ENCODE measurements around the gene ADAMTS9. TPM values are rescaled to one million over a fixed set of nuclear protein-coding genes. Genes with fewer than 3 reads are reported as not detected.
"Not testable (repeated sequence)": the region's sequence is repeated elsewhere in the genome, so short reads cannot be mapped to it uniquely, and the experiment has no call there.

The ADAMTS9 gene
- polyA plus RNA-seq, 2 of the 4 experiments (the other 2 are of a cell fraction): 0.34 to 1.1 TPM

DNA sequence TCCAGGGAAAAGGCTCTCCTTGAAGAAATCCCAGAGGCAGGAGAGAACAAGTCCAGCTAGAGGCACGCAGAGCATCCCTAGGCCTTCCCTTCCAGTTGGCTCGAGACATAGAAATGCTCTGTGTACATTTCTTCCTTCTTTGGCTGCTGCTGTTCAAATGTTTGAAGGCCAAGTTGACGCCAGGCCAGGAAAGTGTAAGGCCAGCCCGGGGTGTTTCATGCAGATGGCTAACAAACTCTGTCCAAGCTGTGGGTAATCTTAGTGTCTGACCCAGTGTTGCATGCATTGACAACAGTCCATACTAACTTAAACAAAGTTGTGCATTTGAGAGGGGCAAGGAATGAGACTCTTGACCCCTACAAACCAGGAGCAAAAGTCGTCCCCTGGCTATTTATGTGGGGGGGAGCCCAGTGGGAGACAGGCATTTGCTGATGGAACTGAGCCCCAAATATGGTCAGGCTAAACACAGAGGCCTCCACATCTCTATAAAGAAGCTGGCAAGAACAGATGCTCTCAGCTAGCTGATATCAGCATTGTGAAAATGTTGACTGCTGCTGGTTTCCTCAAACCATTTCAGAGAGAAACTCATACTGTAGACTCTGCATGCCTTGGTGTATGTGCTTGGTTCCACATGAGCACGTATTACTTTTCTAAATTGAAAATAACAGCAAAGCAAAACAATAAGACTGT is 139.5 kb downstream of the ADAMTS9 start (continued):
- TF ChIP-seq, protein P1, sequence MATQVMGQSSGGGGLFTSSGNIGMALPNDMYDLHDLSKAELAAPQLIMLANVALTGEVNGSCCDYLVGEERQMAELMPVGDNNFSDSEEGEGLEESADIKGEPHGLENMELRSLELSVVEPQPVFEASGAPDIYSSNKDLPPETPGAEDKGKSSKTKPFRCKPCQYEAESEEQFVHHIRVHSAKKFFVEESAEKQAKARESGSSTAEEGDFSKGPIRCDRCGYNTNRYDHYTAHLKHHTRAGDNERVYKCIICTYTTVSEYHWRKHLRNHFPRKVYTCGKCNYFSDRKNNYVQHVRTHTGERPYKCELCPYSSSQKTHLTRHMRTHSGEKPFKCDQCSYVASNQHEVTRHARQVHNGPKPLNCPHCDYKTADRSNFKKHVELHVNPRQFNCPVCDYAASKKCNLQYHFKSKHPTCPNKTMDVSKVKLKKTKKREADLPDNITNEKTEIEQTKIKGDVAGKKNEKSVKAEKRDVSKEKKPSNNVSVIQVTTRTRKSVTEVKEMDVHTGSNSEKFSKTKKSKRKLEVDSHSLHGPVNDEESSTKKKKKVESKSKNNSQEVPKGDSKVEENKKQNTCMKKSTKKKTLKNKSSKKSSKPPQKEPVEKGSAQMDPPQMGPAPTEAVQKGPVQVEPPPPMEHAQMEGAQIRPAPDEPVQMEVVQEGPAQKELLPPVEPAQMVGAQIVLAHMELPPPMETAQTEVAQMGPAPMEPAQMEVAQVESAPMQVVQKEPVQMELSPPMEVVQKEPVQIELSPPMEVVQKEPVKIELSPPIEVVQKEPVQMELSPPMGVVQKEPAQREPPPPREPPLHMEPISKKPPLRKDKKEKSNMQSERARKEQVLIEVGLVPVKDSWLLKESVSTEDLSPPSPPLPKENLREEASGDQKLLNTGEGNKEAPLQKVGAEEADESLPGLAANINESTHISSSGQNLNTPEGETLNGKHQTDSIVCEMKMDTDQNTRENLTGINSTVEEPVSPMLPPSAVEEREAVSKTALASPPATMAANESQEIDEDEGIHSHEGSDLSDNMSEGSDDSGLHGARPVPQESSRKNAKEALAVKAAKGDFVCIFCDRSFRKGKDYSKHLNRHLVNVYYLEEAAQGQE (IDR thresholded peaks at IDR 0.05): no peak
- TF ChIP-seq BHLHE40 (IDR thresholded peaks at IDR 0.05; ENCODE audit: low read depth, low read length) (no peak), SMC3 (IDR thresholded peaks at IDR 0.05) (no peak), CBX2 (IDR thresholded peaks at IDR 0.05; ENCODE audit: borderline replicate concordance, low read depth) (no peak)
- TF ChIP-seq, protein P2, sequence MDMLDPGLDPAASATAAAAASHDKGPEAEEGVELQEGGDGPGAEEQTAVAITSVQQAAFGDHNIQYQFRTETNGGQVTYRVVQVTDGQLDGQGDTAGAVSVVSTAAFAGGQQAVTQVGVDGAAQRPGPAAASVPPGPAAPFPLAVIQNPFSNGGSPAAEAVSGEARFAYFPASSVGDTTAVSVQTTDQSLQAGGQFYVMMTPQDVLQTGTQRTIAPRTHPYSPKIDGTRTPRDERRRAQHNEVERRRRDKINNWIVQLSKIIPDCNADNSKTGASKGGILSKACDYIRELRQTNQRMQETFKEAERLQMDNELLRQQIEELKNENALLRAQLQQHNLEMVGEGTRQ (IDR thresholded peaks at IDR 0.05): no peak

DNA sequence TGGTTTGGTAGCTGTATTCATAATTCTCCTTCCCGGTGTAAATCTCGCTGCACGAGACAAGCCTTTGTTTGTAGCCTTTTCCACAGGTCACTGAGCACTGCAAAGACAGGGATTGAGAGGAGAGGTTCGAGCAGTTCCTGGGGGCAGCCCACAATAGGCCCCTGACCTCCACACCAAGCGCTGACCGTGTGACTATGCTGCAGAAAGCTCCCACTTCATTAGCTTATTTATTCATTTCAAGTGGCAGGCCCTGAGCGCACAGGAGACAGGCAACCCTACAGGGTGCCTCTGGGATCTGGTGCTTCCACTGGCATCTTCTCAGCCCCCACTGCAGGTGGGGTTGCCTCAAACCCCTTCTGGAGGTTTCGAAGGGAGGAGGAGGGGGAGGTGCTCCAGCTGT is 140.9 kb downstream of the ADAMTS9 start:
- 63% methylated on average over 7 of the region's 8 CpGs for WGBS (ENCODE audit: missing lambda C conversion rate)
- H3K4me3 ChIP-seq: no peak overlapping the region
- no peak overlapping the region for H3K4me2 ChIP-seq
- ChIA-PET CTCF (no interaction called here), POLR2A (no interaction called here)
- DNase-seq (ENCODE audit: low read depth in 1 of 2, low spot score in 1 of 2) (no peak), ATAC-seq (no peak), FAIRE-seq (no peak)
- H3K9me3 ChIP-seq: no peaks in the 10 kb centered on the region
- H3K27ac ChIP-seq: no peak overlapping the region
- H3K4me1 ChIP-seq: no peaks in the 10 kb centered on the region
- TF ChIP-seq SREBF2 (IDR thresholded peaks at IDR 0.05): no peak
- TF ChIP-seq, protein P3, sequence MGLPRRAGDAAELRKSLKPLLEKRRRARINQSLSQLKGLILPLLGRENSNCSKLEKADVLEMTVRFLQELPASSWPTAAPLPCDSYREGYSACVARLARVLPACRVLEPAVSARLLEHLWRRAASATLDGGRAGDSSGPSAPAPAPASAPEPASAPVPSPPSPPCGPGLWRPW (IDR thresholded peaks at IDR 0.05): no peak
- TF ChIP-seq POLR2AphosphoS2 (conservative IDR thresholded peaks at IDR 0.05; ENCODE audit: low read length): no peak
- TF ChIP-seq, protein P4, sequence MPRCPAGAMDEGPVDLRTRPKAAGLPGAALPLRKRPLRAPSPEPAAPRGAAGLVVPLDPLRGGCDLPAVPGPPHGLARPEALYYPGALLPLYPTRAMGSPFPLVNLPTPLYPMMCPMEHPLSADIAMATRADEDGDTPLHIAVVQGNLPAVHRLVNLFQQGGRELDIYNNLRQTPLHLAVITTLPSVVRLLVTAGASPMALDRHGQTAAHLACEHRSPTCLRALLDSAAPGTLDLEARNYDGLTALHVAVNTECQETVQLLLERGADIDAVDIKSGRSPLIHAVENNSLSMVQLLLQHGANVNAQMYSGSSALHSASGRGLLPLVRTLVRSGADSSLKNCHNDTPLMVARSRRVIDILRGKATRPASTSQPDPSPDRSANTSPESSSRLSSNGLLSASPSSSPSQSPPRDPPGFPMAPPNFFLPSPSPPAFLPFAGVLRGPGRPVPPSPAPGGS (IDR thresholded peaks at IDR 0.05): no peak
- TF ChIP-seq RCOR1 (IDR thresholded peaks at IDR 0.05; ENCODE audit: low read depth, low read length): no peak
- no peak for TF ChIP-seq CHD4 (IDR thresholded peaks at IDR 0.05; ENCODE audit: borderline replicate concordance)
- TF ChIP-seq RFX5 (IDR thresholded peaks at IDR 0.05): no peak
- TF ChIP-seq, protein P5, sequence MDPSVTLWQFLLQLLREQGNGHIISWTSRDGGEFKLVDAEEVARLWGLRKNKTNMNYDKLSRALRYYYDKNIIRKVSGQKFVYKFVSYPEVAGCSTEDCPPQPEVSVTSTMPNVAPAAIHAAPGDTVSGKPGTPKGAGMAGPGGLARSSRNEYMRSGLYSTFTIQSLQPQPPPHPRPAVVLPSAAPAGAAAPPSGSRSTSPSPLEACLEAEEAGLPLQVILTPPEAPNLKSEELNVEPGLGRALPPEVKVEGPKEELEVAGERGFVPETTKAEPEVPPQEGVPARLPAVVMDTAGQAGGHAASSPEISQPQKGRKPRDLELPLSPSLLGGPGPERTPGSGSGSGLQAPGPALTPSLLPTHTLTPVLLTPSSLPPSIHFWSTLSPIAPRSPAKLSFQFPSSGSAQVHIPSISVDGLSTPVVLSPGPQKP (IDR thresholded peaks at IDR 0.05; ENCODE audit: low read depth, low read length): no peak
- TF ChIP-seq CBX8 (IDR thresholded peaks at IDR 0.05): no peak
- TF ChIP-seq, protein P6, sequence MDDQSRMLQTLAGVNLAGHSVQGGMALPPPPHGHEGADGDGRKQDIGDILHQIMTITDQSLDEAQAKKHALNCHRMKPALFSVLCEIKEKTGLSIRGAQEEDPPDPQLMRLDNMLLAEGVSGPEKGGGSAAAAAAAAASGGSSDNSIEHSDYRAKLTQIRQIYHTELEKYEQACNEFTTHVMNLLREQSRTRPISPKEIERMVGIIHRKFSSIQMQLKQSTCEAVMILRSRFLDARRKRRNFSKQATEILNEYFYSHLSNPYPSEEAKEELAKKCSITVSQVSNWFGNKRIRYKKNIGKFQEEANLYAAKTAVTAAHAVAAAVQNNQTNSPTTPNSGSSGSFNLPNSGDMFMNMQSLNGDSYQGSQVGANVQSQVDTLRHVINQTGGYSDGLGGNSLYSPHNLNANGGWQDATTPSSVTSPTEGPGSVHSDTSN (IDR thresholded peaks at IDR 0.05): no peak
- no peak for TF ChIP-seq BHLHE40 (IDR thresholded peaks at IDR 0.05; ENCODE audit: low read depth, low read length)
- no peak for TF ChIP-seq EP300 (IDR thresholded peaks at IDR 0.05)

DNA sequence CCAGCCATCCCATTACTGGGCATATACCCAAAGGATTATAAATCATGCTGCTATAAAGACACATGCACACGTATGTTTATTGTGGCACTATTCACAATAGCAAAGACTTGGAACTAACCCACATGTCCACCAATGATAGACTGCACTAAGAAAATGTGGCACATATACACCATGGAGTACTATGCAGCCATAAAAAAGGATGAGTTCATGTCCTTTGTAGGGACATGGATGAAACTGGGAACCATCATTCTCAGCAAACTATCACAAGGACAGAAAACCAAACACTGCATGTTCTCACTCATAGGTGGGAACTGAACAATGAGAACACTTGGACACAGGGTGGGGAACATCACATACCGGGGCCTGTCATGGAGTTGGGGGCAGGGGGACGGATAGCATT is 142.6 kb downstream of the ADAMTS9 start:
- FAIRE-seq; H3K4me1 ChIP-seq; H3K9me3 ChIP-seq; DNase-seq (ENCODE audit: low read depth in 1 of 2, low spot score in 1 of 2); ATAC-seq; POLR2A ChIA-PET; H3K4me3 ChIP-seq; H3K4me2 ChIP-seq; H3K27ac ChIP-seq; CTCF ChIA-PET: not testable (repeated sequence)
- 26% methylated on average over 3 of the region's 3 CpGs for WGBS (ENCODE audit: missing lambda C conversion rate)
